ENCODE measurements around the gene SEPTIN7.

DNA sequence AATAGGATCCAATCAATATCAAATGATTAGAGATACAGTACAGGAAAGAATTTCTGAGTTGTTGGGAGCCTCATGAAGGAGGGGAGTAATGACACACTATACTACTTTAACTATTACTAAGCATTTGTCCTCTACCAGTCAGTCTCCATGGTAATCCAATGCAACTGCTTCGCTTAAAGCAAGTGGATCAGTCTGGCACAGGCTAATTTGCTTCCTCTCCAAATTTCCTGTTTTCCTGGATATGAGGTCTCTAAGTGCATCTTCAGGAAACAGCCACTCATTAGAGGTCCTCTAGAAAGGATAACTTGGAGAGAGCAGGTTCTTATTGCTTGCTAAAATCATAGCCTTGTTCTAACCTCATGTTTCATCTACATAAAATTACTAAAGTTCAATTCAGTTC, 8.4 kb upstream of the SEPTIN7 start:
- TF ChIP-seq CTCF (IDR thresholded peaks at IDR 0.05 in 4 of 5, conservative IDR thresholded peaks at IDR 0.05 in 1 of 5) (no peak), POLR2A (IDR thresholded peaks at IDR 0.05) (no peak)

Data from gastrocnemius medialis (tissue), 4 donors.